GM19240 (cell line): ENCODE data around the gene SLC25A21.
"Not testable (repeated sequence)": the region's sequence is repeated elsewhere in the genome, so short reads cannot be mapped to it uniquely, and the experiment has no call there.

Source experiments
- DNase-seq: peaks from one replicate; pipeline ENCODE4 v3.0.0; 2011; ENCODE audit warnings: low spot score; ENCODE audit not compliant: insufficient read length

Gene SLC25A21

DNA sequence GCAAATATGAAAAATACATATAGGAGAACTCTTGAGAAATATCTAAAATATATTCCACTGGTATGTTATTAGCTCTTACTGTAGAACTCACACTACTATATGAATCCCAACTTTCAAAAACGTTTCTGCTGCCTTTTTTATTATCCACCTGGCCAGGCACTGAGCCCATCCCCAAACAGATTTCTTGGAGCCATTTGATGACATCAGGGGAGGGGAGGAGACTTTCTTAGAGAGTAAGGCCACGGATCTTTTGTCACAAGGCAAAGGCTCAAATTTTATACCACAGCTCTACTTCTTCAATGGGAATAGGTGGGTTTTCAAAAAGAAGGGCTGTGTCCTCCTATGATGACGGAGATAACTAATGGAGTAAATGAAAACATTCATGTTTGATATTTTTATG lies 83.0 kb downstream of the SLC25A21 start:
- DNase-seq: no peak

DNA sequence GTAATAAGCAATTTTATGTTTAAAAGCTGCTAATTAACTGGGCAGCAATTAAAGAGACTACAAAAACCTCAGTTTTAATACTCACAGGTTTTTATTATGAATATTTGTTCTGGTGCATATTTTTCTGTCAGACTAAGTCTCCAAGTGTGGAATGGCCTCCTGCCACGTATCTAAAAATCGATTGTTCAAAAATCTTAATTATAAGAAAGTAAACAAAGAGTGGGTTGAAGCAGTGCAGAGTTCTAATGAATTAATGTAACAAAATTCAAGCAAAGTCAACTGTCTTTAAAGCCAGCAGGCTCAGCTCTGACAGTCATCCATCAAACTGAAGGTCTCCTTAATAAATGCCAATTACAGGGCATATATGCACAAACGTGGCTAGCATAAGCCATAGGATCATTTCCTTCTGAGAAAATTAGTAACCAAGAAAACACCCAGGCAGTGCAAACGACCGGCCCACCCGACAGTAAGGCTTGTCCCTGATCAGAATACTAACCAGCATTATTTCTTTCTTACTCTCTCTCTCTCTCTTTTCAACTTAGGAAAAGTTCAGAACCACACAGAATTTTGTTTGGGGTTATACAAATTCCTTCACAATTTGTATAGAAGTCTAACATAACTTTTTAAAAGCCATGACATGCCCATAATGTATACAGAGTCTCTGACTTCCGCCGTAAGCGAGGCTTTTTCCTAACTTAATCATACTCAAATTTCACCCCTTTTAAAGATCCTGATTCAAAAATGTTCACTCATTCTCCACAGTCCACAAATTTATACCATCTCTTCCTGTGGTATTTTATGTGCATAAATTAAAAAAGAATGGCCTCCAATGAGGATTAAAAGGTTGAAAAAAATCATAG lies 83.8 kb downstream of the SLC25A21 start:
- no peak for DNase-seq

DNA sequence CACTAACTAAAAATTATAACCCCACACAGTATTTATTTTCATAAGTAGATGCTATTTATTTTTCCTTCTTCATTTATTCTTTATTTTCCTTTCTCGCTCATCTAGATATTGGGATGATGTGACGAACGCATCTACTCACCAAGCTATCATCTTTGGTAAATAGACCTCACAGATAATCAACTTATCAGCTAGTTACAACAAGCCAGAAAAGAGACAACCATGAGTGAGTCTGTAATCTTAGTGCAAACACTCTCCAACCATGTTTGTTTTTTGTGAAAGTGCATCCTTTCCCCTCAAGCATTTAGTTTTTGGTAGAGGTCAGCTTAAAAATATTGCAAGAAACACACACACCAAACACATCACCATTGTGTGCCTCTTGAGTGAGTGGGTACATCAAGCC lies 84.9 kb downstream of the SLC25A21 start:
- DNase-seq: no peak

DNA sequence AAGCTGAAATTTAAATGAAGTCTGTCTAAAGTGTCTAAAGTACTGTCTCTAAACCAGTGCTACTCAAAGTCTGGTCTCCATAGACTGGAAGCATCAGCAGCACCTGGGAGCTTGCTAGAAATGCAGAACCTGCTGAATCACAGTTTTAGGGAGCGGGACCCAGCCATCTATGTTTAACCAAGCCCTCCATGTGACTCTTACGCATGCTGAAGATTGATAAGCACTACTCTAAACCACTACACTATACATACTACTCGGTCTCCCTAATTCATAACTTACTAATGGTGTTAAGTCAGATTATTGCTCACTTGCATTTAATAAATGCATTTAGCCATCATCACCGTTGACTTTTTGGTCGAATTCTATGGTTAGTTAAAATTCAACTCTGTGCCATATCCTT lies 88.8 kb downstream of the SLC25A21 start:
- no peak for DNase-seq

DNA sequence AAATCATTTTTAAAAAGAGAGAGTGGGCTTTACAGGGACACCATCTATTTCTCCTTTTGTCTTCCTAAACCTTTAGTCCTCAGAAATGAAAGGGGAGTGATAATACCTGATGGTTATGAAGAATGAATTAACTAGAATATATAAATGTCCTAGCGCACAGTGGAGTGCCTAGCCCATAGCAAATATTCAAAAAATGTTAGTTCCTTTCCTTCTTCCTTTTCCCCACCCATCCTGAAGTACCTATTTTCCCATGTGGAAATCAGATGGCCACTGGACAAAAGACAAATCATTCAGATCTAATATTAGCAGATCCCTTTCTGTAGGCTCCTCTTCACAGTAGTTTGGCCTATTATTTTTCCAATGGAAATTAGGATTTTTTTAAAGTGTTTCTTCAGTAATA lies 90.0 kb downstream of the SLC25A21 start:
- DNase-seq: no peak

DNA sequence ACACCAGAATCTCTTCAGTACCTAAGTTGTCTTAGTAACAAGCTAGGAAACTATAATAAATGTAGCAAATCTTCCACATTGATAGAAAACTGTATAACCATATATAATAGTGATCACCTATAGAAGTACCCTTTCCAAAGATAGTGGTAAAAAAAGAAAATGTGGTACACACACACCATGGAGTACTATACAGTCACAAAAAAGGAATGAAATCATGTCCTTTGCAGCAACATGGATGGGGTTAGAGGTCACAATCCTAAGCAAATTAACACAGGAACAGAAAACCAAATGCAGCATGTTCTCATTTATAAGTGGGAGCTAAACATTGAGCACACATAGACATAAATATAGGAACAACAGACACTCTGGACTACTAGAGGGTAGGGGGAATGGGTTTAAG lies 90.5 kb downstream of the SLC25A21 start:
- no peak for DNase-seq

DNA sequence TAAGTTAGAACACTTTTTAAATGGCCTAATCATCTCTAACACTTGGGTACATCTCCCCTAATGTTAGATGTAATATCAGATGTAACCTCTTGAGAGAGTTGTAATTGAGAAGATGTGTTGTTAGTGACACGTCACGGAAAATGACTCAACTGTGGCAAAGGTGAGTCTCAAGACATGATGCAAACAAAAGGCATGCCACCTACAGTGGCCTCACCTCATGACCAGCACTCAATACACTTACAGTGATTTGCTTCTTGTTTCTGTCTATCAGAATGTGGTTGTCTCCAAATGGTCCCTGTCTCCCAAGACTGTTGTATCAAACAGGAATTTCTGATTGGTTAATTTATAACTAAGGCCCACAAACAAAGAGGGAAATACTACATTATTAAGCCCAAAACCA lies 91.2 kb downstream of the SLC25A21 start:
- no peak for DNase-seq

DNA sequence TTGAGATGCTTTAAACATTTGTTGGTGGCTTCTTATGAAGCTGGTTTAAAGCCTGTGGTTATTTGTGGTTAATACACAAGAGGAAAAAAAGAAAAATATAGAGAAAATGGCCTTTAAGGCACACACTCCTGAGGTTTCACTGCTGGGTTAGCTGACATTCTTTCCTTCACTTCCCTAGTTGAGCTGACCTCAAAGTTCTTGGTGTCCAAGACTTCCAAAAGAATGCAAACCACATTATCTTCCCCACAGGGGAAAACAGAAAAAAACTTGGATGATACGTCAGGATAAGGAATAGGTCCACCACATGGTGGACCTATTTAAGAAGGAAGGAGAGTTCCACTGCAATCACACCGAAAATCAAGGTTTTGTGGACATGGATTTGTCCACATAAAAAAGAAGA lies 94.3 kb downstream of the SLC25A21 start:
- no peak for DNase-seq

DNA sequence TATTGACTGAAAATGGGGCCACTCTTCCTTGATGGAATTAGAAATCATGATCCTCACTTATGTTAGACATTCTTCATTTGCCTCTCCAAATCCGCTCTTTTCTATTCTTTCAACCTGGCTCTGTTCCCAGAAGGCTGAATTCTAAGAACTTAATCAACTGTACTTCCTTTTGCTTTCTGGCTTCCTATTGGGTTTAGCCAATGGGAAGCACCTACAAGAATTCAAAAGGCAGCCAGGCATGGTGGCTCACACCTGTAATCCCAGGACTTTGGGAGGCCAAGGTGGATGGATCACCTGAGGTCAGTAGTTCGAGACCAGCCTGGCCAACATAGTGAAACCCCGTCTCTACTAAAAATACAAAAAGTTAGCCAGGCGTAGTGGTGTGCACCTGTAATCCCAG lies 98.1 kb downstream of the SLC25A21 start:
- not testable (repeated sequence) for DNase-seq

DNA sequence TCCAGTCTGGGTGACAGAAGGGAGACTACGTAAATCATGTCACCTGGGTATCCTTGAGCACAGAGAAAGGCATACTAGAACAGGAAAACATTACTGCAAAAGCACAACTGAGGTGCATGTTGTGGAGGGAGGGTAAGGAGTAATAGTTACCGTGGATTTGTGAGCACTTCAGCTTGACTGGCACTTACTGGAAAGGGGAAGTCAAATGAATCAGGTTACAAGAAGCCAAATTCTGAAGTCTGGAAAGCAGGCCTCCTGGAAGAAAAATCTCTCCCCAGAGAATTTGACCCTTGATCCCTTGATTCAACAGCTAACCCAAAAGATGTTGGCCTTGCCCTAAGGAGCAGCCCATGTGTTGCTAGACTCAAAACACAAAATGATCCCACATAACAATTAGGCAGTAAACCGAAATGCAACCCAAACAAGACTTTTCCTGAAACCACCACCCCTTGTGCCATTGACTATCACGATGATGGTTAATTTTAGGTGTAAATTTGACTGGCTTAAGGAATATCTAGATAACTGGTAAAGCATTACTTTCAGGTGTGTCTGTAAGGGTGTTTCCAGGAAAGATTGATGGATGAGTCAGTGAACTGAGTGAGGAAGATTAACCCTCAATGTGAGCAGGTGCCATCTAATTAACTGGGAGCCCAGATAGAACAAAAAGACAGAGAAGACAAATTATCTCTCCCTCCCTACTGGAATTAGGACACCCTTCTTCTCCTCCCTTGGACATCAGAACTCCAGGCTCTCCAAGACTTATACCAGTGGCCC lies 108.8 kb downstream of the SLC25A21 start:
- DNase-seq: no peak

DNA sequence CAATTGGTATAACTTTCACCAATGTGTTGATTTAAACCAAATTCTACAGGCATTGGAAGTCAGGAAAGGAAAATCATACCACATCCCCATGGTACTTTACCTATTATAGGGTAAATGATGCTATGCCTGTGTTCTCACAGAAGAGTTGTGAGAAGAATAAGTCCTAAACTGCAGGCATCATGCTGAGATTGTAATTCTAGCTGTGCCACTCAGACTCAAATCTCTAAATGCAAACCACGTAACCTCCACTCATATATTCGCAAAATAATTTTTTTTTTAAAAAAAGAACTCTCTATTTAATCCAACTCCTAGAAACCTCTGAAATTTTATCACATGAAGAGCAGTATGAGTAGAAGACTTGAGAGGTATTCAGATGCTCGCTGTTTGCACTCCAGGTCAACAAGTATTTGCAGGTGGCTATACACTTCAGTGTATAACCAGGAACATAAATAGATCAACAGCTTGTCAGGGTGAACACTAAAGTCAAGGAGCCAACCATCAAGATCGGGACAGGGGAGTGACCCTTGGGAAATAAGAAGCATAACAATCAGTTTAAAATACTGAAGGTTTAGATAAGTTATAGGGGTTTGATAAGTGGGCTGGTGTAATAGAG lies 110.1 kb downstream of the SLC25A21 start:
- DNase-seq: no peak

DNA sequence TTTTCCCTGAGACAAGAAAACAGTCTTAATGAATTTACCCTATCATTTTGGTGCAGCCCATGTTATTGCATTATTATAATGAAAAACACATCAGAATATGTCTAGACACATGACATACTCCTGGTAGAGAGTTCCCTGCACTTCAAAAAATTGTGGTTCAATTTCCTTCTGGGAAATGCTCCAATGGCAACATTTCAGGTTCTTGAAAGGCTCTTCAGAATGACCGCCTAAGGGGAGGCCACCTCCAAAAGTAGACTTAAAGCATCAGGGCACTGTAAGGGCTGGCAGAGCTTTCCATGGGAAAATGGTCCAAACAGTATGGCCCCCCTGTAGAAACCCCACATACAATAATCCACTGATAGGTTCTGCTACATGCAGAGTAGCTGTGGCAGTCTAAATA lies 110.7 kb downstream of the SLC25A21 start:
- DNase-seq: no peak

DNA sequence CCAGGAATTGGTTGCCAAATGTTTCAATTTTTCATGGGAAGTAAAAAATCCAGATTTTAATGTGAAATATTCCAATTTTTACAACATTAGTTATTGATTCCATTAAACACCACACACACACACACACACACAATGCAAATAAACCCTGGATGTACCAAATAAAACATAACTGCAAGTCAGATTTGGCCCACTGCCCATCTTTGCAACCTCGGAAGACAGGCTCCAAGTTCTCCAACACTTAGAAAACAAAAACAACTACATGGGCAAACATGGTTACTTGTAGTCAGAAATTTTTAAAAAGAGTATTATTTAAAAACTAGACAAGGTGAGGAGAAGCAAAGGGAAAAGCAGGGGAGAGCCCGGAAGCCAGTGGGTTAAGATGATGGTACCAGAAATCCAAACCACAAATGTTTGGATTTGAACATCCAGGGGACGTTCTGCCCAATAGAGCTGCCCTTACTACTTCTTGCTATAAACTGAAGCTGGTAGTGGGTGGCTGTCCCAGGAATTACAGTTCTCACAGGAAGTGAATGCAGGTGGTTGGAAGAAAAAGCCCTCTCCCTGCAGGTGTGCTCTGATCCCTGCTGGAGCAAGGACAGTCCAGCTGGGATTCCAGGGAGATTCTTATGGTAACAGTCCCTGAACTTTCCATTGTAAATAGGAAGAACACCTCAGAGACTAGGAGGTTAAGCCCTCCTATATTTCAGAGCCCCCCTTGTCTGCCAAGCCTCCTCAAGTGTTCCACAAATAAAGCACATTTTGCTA lies 111.7 kb downstream of the SLC25A21 start:
- DNase-seq: no peak

DNA sequence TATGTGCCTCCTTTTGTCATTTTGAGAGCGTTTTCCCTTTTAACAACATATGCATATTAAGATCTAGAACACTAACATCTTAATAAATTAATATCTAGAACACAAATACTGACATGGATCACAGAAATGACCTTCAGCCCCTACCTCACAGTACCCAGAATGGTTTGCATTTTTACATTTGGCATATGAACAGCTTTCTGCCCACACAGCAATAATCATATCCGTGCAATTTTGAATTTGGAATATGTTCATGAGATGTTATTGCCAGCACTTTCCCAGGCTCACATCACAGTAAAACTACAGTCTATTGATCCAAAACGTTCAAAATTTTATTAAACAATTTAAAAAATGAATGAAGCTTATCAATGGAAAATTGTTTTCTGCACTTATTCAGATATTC lies 114.6 kb downstream of the SLC25A21 start:
- no peak for DNase-seq

DNA sequence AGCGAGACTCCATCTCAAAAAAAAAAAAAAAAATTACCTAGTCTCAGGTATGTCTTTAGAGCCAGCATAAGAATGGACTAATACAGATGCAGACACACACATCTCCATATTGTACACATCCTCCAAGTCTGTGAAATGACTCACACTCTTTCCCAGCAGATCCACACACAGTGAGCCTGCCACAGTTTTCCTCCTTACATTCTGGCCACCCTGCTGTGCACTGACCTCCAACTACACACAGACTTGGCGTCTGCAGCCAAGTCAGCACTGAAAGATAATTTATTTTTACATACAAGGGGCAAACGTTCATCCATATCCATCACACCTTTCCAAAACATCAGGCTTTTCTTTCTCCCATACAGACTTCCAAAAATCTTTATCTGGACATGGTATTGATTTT lies 115.9 kb downstream of the SLC25A21 start:
- no peak for DNase-seq

DNA sequence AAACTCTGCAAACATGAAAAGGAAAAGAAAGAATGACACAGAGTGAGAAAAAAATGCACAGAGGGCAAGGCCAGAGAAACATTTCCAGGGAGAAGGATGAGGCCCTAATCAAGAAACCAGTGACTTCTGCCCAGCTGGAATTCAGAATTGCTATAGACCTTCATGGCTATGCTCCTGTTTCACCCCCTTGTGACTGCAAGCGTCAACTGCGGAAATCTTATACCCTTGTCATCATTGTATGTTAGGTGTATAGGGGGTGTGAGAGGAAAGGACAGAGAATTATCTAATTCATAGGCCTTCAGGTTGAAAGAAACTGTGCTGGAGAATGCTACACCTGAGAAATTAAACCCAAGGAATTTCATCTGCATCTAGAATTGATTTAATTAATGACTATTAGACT lies 117.5 kb downstream of the SLC25A21 start:
- DNase-seq: no peak

DNA sequence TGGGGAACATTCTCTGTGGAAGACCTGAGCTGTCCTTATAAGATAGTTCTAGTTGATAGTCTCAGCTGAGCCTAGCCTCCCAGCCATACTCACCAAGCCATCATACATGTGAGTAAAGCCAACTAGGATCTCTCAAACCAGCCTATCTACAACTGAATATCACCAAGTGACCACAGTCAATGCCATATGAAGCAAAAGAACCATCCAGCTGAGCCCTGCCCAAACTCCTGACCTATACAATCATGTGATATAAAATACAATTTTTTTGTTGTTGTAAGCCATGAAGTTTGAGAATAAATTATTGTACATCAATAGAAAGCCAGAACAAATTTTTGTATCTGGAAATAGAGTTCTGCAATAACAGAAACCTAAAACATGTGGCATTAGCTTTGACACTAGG lies 118.3 kb downstream of the SLC25A21 start:
- no peak for DNase-seq

DNA sequence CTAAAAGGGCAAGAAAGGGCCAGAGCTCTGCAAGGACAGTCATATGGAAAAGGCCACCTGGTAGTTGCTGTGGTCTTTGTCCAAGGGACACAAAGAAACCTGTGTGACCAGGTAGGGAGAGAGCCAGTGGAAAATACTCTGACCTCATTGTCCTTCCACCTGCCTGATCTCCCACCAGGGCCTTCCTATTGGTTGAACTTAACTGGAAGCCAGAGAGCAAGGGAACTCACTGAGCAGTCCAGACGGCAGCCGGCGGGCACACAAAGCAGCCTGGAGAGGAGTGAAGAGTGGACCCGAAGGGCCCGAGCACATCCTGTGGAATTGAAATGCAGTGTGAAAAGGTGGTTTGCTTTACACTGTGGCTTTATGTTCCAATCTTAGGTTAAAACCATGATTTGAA lies 120.7 kb downstream of the SLC25A21 start:
- DNase-seq: no peak

DNA sequence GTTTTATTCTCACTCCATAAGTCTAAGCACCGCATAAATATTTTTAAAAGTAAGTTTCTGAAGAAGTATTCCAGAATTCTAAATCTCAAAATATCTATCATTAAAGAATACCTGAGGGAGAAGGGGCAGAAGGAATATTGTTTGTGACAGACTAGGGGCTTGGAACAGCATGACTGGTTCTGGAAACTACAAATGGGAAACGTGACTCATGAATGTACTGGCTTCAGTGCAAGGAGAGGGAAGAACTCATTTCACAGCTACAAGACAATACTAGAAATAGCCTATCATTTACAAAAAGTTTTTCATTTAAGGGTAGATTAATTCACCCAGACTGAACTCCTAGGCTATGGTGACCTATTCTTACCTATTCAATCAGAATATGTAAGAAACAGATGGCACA lies 121.3 kb downstream of the SLC25A21 start:
- DNase-seq: no peak

DNA sequence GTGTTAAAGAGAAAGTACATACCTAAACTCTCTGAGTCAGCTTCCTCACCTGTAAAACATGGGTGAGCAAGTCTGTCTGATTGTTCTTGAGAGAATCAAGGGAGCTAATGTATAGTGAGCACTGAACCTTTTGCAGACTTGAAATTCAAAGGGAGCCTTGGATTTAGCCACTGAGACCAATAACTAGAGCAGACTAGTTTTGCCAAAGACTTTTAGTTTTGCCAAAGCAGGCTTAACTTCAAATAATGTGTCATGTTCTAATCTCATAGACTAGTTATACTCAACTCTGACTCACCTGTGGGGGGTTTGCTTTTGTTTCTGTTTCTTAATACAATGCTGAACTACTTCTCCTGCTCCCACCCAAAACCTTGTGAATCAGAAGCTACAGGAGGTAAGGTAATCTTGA lies 123.7 kb downstream of the SLC25A21 start:
- DNase-seq: no peak

DNA sequence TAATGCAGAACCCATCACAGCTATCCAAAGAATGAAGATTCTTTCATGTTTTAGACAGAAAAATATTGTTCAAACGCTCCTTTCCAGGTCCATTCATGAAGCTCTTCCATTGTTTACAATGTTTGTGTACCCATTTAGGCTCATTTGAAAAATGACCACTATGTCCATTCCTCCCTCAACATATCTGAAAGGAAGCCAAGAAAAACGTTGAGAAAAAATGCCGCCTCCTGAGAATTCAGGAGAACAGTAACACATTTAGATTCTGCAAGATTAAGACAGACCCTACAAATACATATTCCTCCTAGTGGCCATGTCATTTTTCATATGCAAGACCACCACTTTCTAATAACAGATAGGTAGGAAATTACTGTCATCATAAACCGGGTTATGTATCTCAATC lies 124.4 kb downstream of the SLC25A21 start:
- no peak for DNase-seq

DNA sequence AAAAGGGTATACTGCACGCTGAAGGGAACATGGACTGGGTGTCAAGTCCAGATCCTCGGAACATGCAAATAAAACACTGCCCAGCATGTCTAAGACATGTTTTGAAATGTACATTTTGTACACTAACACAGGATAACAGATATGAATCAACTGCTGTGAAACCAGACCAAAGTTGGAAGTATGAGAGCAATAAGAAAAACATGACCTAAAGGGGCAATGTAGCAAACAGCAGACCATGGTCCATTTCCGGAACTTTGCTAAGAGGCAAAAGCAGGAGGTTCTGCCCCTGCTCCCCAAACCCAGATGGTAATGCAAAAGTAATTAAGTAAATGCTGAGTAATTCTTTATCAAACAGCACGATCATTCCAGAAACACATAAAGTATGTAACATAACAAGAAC lies 125.2 kb downstream of the SLC25A21 start:
- DNase-seq: no peak
